ENCODE measurements around the gene STK17A.

STK17A gene

DNA sequence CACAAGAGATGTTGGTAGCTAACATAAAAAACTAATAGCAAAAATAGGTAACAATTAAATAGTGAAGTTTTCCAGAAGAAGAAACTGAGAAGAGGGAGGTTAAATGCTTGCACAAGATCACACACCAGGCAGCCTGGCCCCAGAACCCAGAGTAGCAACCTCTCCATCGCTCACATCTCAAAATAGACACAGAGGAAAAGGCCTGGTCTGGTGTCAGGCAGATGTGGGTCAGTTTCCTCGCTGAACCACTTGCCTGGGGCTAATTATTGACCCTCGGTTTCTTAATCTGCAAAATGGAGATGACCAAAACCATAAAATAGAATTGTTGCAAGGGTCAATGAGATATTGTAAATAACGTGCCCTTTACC lies 44.5 kb upstream of the STK17A start:
- DNase-seq (ENCODE audit: low read depth): no peak
- no peak overlapping the region for H3K4me3 ChIP-seq (ENCODE audit: low read length)
- no peak for TF ChIP-seq CTCF (IDR thresholded peaks at IDR 0.05; ENCODE audit: insufficient read depth, low read depth, low read length, missing control alignments)

- H3K4me3 ChIP-seq (ENCODE audit: low read length): no peak overlapping the region
- no peak for TF ChIP-seq CTCF (IDR thresholded peaks at IDR 0.05; ENCODE audit: insufficient read depth, low read depth, low read length, missing control alignments)
- DNase-seq (ENCODE audit: low read depth): no peak
These were observed 42.4 kb upstream of the STK17A start for GRCh38 chr7:43540471-43540870.

- no peak for DNase-seq (ENCODE audit: low read depth)
- no peak for TF ChIP-seq CTCF (IDR thresholded peaks at IDR 0.05; ENCODE audit: insufficient read depth, low read depth, low read length, missing control alignments)
- H3K4me3 ChIP-seq (ENCODE audit: low read length): no peak overlapping the region
These were observed 40.2 kb upstream of the STK17A start for GRCh38 chr7:43542716-43543115.

DNA sequence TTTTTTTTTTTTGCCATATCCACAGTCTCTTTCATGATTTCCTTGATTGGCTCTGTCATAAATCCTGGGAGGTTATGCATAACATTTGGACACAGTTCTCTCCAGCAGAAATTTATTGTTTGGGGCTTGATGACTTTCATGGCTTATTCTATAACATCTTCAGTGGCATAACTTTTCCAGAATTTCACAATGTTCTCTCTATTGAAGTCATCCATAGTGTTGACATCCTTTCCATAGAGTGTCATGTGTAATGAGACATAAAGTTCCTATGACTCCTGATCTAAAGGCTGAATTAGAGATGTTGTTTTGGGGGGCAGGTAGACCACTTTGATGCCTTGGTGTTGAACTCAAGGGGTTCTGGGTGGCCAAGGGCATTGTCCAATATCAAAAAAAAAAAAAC lies 36.7 kb upstream of the STK17A start:
- TF ChIP-seq CTCF (IDR thresholded peaks at IDR 0.05; ENCODE audit: insufficient read depth, low read depth, low read length, missing control alignments): no peak
- no peak overlapping the region for H3K4me3 ChIP-seq (ENCODE audit: low read length)
- peak; percentile 36 for DNase-seq (ENCODE audit: low read depth)

DNA sequence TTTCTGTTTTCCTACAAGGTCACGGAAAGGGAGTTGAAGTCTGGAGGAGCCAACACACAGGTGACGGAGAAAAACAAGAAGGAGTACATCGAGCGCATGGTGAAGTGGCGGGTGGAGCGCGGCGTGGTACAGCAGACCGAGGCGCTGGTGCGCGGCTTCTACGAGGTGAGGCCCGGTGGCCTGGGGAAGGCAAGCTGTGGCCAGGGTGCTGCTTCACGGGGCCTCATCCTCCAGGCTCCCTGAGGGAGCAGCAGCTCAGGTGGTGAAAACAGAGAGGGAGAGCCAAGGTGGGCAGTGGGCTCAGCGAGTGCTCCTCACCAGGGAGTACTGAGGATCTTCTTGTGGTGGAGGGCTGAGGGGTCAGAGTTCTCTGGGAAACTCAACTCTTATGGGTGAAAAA lies 32.5 kb upstream of the STK17A start:
- TF ChIP-seq CTCF (IDR thresholded peaks at IDR 0.05; ENCODE audit: insufficient read depth, low read depth, low read length, missing control alignments): no peak
- H3K4me3 ChIP-seq (ENCODE audit: low read length): no peak overlapping the region
- DNase-seq (ENCODE audit: low read depth): no peak

DNA sequence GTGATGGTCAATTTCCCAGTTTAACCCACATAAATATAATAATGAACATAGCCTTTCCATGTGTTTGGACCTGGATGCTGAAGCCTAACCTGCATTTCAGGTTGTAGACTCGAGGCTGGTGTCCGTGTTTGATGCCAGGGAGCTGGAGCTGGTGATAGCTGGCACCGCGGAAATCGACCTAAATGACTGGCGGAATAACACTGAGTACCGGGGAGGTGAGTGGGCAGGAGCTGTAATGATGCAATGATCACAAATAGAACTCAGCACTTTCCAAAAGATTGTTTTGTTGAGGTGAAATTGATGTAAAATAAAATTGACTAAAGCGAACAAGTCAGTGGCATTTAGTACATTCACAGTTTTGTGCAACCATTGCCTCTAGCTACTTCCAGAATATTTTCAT lies 30.8 kb upstream of the STK17A start:
- TF ChIP-seq CTCF (IDR thresholded peaks at IDR 0.05; ENCODE audit: insufficient read depth, low read depth, low read length, missing control alignments): no peak

DNA sequence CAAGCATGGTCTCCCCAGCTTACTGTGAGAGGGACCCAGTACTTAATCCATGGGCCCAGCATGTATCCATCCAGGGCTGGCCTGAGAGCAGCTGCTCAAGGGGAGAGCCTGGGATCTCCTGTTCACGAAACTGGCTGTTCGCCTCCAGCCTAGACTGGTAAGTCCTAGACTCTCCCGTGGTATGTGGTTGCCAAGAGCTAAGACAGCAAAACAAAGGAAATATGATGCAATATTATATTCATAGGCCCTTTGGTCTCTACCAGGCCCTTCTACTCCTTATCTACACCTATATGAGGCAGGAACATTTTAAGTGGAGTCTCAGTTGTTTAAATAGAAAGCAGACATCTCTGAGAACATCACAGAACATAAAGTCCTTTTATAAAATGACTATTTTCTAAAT lies 28.9 kb upstream of the STK17A start:
- peak; percentile 76 for DNase-seq (ENCODE audit: low read depth)
- H3K4me3 ChIP-seq (ENCODE audit: low read length): no peak overlapping the region
- no peak for TF ChIP-seq CTCF (IDR thresholded peaks at IDR 0.05; ENCODE audit: insufficient read depth, low read depth, low read length, missing control alignments)

More for the DNA sequence above, 30.8 kb upstream of the STK17A start:
- H3K4me3 ChIP-seq (ENCODE audit: low read length): no peak overlapping the region
- no peak for DNase-seq (ENCODE audit: low read depth)
